SIG-M5 (cell line): Measurements from ENCODE around the gene ESPN.

ENCODE experiments used
- DNase-seq: peaks from one replicate; lab custom pipeline; 2025; lab: John Stamatoyannopoulos, UW

The ESPN gene

DNA sequence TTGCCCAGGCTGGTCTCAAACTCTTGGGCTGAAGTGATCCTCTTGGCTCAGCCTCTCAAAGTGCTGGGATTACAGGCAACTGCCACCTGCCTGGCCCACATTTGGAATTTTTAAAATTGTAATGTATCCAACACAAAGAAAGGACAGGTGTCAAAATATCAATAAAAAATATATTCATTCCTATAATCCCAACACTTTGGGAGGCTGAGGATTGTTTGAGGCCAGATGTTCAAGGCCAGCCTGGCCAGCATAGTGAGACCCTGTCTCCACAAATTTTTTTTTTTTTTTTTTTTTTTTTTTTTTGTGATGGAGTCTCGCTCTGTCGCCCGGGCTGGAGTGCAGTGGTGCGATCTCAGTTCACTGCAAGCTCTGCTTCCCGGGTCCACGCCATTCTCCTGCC is 14.8 kb upstream of the ESPN start:
- no peak for DNase-seq

GRCh38 chr1:6410248-6410893 is 14.2 kb upstream of the ESPN start:
- no peak for DNase-seq

- no peak for DNase-seq
These were observed 11.7 kb upstream of the ESPN start for GRCh38 chr1:6412896-6413295.

DNA sequence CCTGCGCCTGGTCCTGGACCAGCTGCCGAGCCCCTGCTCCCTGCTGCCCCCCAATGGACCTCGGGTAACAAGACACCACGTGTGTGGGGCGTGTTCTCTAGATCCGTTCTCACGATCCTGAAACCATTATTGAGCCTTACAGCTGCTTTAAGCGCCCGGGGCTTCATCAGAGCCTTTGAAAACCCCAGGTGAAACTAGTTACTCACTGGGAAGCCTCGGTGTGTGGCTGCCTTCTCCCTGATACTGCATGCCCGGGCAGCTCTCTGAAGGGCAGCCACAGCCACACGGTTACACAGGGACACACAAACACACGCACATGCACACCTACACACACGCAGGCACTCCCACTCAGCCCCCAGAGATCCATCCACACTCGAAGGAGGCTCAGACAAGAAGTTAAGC is 10.1 kb upstream of the ESPN start:
- no peak for DNase-seq

- DNase-seq: no peak
These were observed 9.5 kb upstream of the ESPN start for GRCh38 chr1:6414881-6415626.

- DNase-seq: no peak
These were observed 8.3 kb upstream of the ESPN start for GRCh38 chr1:6416295-6416656.

- DNase-seq: no peak
These were observed 7.7 kb upstream of the ESPN start for GRCh38 chr1:6416906-6417305.

DNA sequence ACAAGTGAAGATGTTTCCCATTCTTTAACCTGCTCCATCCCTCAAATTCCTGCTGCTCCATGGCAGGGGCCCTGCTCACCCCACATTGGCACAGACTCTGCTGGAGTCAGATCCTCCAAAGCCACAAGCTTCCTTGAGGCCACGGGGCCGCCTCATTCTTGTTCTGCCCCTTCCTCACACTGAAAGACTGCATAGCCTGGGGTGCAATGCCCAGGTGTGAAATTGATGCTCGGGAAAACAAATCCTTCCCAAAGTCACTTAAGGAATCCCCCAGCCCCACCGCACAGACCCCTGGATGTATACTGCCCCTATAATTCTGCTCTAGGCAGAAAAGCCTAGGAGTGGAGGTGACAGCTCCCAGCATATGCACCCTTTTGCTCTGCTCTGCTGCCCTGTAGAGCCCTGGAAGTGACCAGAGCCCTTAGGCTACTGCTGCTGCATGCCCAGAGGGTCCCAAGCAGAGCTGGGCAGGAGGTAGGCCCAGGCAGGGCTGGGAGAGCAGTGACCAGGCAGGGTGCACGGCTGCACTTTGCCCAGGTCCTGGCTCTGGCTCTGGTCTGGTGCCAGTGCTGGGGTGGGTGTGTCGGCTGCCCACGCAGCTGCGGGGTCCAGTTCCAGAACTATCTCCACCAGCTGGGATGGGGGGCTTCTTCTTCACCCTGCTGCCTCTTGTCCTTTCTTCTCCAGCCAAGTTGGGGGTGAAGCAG is 6.5 kb upstream of the ESPN start:
- DNase-seq: no peak

DNA sequence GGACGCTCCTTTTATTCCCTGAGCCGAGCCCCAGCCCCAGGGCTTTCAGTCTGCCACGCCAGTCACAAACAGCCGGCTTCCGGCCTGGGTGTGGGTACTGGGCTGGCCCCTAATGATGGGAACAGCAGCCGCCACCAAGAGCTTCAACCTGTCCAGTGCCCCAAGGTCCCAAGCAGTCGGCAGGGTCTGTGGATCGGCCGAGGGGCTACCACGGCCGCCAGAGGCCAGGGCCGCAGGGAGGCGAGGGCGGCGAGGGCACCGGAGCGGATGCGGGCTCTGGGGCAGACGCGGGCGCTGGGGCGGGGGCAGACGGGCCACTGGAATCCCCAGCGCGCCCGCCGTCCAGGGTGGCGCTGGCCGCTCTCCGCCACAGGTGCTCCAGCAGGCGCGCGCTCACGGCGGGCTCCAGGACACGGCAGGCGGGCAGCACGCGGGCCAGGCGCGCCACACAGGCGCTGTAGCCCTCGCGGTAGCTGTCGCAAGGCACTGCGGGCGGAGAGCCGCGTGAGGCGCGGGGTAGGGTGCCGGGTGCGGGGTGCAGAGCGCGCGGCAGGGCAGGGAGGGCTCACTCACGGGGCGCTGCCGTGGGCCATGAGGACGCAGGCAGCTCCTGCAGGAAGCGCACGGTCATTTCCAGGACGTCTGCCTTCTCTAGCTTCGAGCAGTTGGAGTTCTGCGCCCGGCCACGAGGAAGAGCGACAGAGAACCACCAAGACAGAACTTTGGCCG is 5.7 kb upstream of the ESPN start:
- DNase-seq: no peak

DNA sequence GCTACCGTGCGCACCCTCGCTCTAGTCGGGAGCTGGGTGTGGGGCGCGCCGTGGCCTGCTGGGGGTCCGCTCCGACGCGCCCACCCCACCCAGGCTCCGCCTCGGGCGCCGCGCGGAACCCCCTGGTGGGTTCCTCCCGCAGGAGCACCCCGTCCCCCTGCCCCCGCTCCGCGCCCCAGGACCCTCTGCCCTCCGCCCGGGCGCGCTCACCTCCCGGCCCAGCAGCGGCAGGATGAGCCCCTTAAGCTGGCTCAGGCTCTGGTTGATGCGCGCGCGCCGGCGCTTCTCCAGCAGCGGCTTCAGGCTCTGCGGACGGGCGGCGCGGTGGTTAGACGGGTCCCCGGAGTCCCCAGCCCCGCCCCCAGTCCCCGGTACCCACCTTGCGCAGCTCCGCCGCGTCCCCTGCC is 5.2 kb upstream of the ESPN start:
- no peak for DNase-seq

- DNase-seq: no peak
These were observed 4.6 kb upstream of the ESPN start, which contains the start of gene HES2 for GRCh38 chr1:6419804-6420453. Gene HES2, minus strand, starts transcription at chr1:6419919. Its CDS starts 99 bp downstream, at chr1:6419820.

DNA sequence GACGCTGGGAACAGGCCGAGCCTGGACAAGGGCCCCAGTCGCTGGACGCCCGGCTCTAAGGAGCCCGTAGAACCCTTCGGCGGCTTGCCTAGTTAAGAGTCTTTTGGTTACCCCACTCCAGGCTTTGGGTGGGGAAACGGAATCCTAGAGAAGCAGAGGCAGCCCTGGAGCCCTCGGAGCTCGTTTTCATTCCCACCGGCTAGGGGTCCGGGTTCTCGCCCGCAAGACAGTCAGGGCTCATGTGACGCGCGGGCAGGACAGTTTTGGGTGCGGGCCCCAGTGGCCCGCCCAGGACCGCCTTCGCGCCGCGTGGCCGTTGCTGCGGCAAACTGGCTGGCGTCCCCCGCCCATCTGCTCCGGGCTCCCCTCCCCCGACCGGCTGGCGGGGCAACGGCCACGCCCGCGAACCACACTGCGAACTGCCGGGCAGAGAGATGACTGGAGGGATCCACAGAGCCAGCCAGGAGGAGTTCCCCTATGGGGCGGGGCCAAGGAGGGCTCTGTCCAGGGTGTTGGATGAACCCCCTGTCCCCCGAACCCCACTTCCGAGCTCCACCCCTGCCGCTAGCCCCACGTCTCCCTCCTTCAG is 4.0 kb upstream of the ESPN start:
- DNase-seq: no peak

GRCh38 chr1:6421266-6421665 is 3.3 kb upstream of the ESPN start:
- DNase-seq: no peak

GRCh38 chr1:6423321-6423999 is 1.1 kb upstream of the ESPN start:
- no peak for DNase-seq

GRCh38 chr1:6424000-6424565 is 493 bp upstream of the ESPN start:
- DNase-seq: no peak

GRCh38 chr1:6425658-6426057 is 1.1 kb downstream of the ESPN start:
- no peak for DNase-seq

GRCh38 chr1:6426277-6426971 is 1.8 kb downstream of the ESPN start:
- no peak for DNase-seq

DNA sequence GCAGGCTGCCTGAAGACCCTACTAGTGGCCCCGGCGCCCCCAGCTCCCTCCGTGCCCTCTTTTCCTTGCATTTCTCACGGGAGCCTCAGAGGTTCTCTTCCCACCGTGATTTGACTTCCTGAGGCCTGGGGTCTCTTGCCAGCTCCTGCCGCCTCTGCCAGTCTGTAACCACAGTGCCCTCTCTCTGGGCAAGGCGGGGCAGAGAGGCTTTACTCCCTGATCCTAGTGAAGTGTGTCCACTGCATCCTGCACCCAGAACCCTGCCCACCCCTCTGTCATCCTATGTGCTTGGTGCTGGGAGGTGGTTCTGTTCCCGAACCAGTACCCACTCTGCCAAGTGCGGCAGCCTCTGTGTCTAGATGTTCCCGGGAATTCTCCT is 2.4 kb downstream of the ESPN start:
- no peak for DNase-seq

DNA sequence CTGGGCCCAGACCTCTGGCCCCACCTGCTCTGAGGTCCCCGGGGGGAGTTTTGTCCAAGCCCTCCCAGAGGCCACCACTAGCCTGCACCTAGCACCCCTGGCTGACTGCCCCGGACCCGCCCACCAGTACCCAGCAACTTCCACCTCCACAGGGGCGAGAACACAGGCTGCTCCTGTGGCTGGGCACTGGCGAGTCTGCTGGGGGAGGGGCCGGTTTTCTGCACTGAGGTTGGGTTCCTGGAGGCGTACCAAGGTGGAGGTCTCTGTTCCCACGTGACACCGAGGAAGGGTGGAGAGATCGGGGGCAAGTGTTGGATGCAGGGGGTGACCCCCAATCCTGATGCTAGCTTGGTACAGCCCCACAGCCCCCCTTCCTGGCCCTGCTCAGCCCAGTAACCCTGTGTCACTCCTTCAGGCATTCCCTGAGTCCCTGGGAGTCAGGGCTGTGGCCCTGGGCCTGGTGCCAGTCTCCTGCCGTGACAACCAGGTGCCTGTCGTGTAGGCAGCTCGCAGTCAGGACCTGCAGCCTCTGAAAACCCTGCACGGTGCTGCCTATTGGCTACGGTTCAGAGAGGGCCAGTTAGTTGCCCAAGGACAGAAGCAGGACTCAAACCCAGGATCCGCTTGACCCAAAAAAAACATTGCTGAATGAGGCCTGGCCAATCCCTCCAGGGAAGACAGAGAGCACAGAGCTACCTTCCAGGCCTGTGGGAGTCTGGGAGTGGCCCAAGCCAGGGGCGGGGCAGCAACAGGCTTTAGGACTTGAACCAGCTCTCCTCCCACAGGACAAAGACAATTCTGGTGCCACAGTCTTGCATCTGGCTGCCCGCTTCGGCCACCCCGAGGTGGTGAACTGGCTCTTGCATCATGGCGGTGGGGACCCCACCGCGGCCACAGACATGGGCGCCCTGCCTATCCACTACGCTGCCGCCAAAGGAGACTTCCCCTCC is 3.1 kb downstream of the ESPN start:
- DNase-seq: no peak
